GM19467 (cell line): ENCODE measurements around the gene ADSS1.

Experiments used
- ATAC-seq: cut with Tn5 transposase; IDR thresholded peaks from one replicate; pipeline ENCODE4 v1.9.1; 2021; ENCODE audit warnings: mild to moderate bottlenecking, moderate library complexity; ENCODE audit not compliant: unreplicated experiment

The ADSS1 gene

GRCh38 chr14:104731320-104732294 is 7.6 kb downstream of the ADSS1 start:
- ATAC-seq, result no peak

- ATAC-seq, result no peak
Measured at GRCh38 chr14:104732355-104732804, 8.4 kb downstream of the ADSS1 start.

- ATAC-seq, result no peak
Measured at GRCh38 chr14:104732931-104733681, 9.1 kb downstream of the ADSS1 start.

GRCh38 chr14:104734051-104734587 is 10.1 kb downstream of the ADSS1 start:
- ATAC-seq, result no peak

- ATAC-seq, result no peak
Measured at GRCh38 chr14:104734601-104734990, 10.6 kb downstream of the ADSS1 start.

GRCh38 chr14:104734991-104735779 is 11.2 kb downstream of the ADSS1 start:
- ATAC-seq, result no peak

GRCh38 chr14:104735830-104736642 is 12.0 kb downstream of the ADSS1 start:
- ATAC-seq, result no peak

GRCh38 chr14:104738375-104739019 is 14.5 kb downstream of the ADSS1 start:
- ATAC-seq, result no peak

- ATAC-seq, result no peak
Measured at GRCh38 chr14:104739026-104739425, 15.0 kb downstream of the ADSS1 start.

GRCh38 chr14:104739546-104740516 is 15.8 kb downstream of the ADSS1 start:
- ATAC-seq, result no peak

GRCh38 chr14:104741108-104741802 is 17.2 kb downstream of the ADSS1 start:
- no peak for ATAC-seq

- no peak for ATAC-seq
Measured at GRCh38 chr14:104741803-104742251, 17.8 kb downstream of the ADSS1 start.

GRCh38 chr14:104742586-104743455 is 18.8 kb downstream of the ADSS1 start:
- ATAC-seq, result no peak

GRCh38 chr14:104743461-104744380 is 19.7 kb downstream of the ADSS1 start:
- ATAC-seq, result no peak

GRCh38 chr14:104744484-104744883 is 20.5 kb downstream of the ADSS1 start:
- no peak for ATAC-seq
